ENCODE measurements around the gene PRKAG2.

PRKAG2 gene

GRCh38 chr7:151693140-151693539 lies 183.8 kb downstream of the PRKAG2 start:
- DNase-seq, result no peak
- in situ Hi-C loops (cut with HindIII; ENCODE audit: low pct_ligation_motif_present, low pct_unique_long_range_greater_than_20kb, low sequenced_read_pairs), result no loop called here

GRCh38 chr7:151692721-151693120 lies 184.2 kb downstream of the PRKAG2 start:
- in situ Hi-C loops (cut with HindIII; ENCODE audit: low pct_ligation_motif_present, low pct_unique_long_range_greater_than_20kb, low sequenced_read_pairs), result no loop called here
- DNase-seq, result no peak

GRCh38 chr7:151691449-151691848 lies 185.5 kb downstream of the PRKAG2 start:
- in situ Hi-C loops (cut with HindIII; ENCODE audit: low pct_ligation_motif_present, low pct_unique_long_range_greater_than_20kb, low sequenced_read_pairs), result no loop called here
- DNase-seq, result no peak

DNA sequence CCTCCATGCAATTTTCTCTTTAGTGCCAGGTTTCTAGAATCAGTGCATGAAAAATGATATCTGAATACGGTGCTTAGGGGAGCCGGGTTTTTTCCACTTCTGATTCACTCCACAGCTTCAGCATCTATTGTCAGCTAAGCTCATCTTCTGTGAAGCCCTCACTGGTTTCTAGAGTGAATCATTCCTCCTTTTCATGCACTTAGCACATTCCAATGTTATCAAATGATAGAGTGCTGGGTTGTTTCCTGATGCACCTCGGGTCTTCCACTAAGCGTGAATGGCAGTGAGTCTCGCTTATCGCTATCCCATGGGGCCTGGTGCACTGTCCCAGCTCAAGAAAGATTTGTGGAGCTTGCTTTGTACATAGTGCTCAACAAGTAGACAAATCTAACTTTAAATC lies 186.3 kb downstream of the PRKAG2 start:
- in situ Hi-C loops (cut with HindIII; ENCODE audit: low pct_ligation_motif_present, low pct_unique_long_range_greater_than_20kb, low sequenced_read_pairs), result no loop called here
- DNase-seq, result peak; percentile 88

DNA sequence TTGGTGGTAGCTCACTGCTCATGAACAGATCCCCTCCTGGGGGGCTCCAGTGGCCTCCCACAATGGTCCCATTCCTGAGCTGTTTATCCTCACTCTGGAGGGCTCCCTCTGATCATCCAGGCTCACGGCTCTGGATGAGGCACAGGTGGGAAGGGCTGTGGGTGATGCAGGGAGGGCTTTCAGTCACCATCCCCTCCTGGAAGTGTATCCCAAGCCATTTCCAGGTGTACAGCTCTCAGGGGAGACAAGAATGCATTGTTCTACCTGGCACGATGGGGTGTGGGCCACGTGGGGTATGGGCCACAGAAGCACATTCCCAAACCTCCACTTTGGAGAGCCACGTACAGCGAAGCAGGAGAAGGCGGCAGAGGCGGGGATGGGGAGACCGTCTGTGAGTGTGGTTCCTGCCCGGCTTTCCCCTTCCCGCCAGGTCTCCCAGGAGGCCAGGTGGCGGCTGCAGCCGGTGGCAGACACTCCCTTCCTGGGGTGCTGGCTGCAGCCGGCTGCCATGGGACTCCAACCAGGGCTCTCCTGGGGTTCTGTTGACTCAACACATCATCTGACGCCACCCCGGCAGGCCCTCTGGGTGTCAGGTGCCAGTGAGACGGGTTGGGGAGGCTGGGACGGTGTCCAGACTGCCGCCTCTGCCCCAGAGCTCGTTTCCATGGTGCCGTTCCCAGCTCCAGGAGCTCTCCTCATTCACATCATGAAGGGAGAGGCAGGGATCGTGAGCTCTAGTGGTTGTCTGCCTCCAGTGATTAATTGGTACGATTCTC lies 187.5 kb downstream of the PRKAG2 start:
- in situ Hi-C loops (cut with HindIII; ENCODE audit: low pct_ligation_motif_present, low pct_unique_long_range_greater_than_20kb, low sequenced_read_pairs), result no loop called here

DNA sequence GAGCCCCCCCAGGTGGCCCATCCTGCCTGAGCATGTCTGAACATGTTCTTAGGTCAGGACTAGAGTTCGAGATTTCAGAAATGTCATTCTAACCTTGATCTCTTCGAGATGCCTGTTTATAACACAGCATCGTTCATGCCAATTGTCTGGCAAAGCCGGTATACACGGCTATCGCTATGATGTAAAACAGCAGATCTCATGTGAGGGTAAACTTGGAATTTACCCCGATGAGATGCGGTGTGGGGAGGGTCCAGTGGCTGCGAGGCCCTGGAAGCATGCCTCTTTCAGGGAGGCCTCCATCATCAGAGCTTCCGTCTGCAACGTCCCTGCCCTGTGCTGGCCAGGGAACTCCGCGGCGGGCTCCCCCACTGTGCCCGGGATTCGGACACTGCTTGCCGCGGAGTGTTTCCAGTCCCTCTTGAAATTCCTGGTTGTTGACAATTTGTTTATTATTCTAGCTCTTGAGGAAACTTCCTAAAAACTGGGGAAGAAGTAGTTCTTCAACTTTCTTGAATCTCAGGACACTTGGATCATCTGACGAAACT lies 188.6 kb downstream of the PRKAG2 start:
- DNase-seq, result peak; percentile 26
- in situ Hi-C loops (cut with HindIII; ENCODE audit: low pct_ligation_motif_present, low pct_unique_long_range_greater_than_20kb, low sequenced_read_pairs), result no loop called here

More for the DNA sequence above, 187.5 kb downstream of the PRKAG2 start:
- DNase-seq, result peak; percentile 87

DNA sequence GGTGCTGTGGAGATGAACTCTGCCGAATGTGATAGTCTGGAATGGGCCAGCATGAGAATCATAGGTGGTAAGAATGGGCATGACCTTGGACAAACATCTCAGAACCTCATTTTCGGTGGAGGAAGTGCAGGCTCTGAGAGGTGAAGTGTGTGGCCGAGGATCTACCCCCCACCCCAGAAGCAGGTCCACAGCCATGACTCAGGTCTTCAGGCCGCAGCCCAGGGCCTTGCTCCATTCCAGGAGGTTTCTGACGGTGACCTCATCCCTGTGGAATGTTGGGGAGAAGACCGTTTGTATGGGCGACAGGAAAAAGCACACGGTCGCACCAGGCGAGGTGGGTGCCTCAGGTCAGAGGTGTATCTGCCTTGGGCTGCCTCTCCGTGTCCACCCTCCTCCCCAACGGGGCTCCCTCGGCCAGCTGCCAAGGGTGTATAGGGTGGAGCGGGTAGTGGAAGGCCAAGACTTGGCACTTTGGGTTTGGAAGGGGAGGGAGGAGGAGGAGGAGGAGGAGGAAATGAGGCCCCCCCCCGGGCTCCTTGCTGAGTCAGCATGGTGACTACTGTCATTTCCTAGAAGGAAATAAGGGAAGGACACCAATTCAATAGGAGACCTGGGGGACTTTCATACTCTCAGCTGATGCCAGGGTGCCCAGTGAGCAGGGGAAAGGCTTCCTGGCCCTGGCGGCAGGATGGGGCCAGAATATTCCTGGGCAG lies 189.2 kb downstream of the PRKAG2 start:
- in situ Hi-C loops (cut with HindIII; ENCODE audit: low pct_ligation_motif_present, low pct_unique_long_range_greater_than_20kb, low sequenced_read_pairs), result no loop called here
- peak; percentile 100 for DNase-seq

GRCh38 chr7:151686826-151687225 lies 190.1 kb downstream of the PRKAG2 start:
- DNase-seq, result no peak
- in situ Hi-C loops (cut with HindIII; ENCODE audit: low pct_ligation_motif_present, low pct_unique_long_range_greater_than_20kb, low sequenced_read_pairs), result no loop called here

- in situ Hi-C loops (cut with HindIII; ENCODE audit: low pct_ligation_motif_present, low pct_unique_long_range_greater_than_20kb, low sequenced_read_pairs), result no loop called here
- no peak for DNase-seq
These were observed 190.7 kb downstream of the PRKAG2 start for GRCh38 chr7:151686016-151686766.

DNA sequence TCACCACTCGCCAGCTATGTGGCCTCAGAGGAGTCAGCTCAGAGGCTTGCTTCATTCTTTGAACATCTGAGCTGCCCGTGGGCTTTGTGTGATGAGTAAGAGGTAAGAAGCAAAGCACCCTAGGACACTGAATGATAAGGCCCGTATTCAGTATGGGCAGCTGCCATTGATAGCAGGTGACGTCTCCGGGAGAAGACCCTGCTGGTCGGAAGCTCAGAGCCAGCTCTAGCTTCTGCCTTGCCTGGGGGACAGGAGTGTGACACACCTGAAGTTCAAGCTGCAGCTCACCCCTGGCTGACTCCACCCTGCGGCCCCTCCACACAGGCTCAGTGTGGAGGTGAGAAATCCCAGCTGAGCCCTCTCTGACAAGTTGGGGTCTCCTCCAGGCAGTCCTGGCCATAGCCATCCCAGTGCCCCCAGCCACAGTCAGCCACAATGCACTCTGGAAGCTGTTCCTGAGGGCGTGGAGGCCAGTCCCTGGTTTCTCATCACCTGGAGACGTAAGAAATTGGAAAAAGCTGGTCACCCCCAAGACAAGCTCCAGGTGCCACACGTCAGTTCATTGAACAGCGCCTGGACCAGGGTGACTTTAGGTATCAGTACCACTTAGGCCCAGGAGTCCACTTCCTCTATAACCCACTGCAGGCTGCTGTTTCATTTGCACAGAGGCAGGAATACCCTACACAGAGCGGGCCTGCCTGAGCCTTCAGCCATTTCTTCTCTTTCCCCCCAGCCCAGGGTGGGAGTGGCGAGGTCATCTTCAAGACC lies 192.3 kb downstream of the PRKAG2 start:
- in situ Hi-C loops (cut with HindIII; ENCODE audit: low pct_ligation_motif_present, low pct_unique_long_range_greater_than_20kb, low sequenced_read_pairs), result no loop called here
- no peak for DNase-seq

DNA sequence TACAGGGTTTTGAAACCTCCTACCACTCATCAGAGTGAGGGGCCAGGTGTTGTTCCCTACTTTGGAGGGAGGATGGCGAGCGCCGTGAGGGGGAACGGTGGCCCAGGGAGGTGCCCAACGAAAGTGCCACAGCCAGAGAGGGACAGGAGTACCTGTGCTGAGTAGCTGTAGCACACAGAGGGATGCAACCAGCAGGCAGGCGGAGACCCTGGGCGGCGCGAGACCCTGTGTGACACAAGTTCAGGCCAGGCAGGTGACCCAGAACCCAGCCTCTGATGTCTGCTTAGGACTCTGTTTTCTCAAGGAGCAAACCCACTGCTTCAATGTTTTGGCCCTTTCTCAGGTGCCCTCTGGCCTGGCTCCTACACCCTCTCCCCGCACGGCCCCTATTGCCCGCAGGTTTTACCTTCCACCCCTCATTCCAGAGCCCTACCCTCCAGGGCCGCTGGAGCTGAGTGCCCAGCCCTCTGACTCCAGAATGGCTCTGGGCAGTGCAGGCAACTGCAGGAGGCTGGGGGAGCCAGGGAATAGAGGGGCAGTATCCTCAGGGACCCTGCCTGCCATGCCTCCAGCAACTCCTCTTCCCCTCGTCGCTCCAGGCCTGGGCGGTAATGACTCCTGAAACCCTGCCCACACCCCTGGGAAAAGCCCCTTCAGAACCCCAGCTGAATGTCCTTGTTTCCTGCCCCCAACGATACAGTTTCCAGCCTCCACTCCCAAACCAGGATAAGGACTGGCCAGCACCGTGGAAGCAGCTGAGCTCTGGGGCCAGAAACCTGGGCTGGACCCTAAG lies 193.1 kb downstream of the PRKAG2 start:
- DNase-seq, result no peak
- in situ Hi-C loops (cut with HindIII; ENCODE audit: low pct_ligation_motif_present, low pct_unique_long_range_greater_than_20kb, low sequenced_read_pairs), result no loop called here

GRCh38 chr7:151682831-151683614 lies 193.9 kb downstream of the PRKAG2 start:
- in situ Hi-C loops (cut with HindIII; ENCODE audit: low pct_ligation_motif_present, low pct_unique_long_range_greater_than_20kb, low sequenced_read_pairs), result no loop called here
- no peak for DNase-seq

DNA sequence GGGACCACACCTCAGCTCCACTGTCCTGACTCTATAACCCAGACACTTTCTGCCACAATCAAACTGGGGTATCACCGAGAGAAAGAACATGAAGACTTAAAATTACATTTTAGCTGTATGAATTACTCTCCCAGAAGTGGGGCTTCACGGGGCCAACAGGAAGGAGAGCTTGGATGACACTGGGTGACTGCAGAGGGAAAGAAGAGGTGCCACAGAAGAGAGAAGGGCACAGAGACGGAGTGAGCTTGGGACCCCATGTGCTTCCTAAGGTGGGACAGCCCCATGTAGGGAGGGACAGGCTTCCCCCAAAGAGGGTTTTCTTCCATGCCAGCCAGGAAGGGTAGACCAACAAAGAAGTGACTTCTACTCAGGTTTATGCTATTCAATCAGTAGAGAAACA lies 195.2 kb downstream of the PRKAG2 start:
- no peak for DNase-seq
- in situ Hi-C loops (cut with HindIII; ENCODE audit: low pct_ligation_motif_present, low pct_unique_long_range_greater_than_20kb, low sequenced_read_pairs), result no loop called here

DNA sequence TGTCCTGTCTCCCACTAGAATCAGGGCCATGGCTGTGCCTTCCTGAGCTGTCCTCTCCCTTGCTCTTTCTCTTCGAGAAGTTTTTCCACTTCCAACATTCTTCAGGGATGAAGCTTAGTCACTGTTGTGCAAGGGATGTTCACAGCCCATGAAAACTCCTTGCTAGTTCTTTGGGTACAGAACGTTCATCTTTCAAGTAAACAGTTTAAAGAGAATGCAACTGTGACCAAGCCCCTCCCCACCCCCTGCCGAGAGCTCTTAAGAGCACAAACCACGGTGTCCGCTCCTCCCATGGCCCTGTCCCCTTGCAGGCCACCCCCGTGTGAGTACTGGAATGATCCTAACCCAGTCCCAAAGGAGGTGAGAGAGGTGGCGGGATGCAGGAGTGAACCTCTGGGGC lies 196.1 kb downstream of the PRKAG2 start:
- no peak for DNase-seq
- in situ Hi-C loops (cut with HindIII; ENCODE audit: low pct_ligation_motif_present, low pct_unique_long_range_greater_than_20kb, low sequenced_read_pairs), result no loop called here

GRCh38 chr7:151679881-151680612 lies 196.9 kb downstream of the PRKAG2 start:
- DNase-seq, result no peak
- in situ Hi-C loops (cut with HindIII; ENCODE audit: low pct_ligation_motif_present, low pct_unique_long_range_greater_than_20kb, low sequenced_read_pairs), result no loop called here

DNA sequence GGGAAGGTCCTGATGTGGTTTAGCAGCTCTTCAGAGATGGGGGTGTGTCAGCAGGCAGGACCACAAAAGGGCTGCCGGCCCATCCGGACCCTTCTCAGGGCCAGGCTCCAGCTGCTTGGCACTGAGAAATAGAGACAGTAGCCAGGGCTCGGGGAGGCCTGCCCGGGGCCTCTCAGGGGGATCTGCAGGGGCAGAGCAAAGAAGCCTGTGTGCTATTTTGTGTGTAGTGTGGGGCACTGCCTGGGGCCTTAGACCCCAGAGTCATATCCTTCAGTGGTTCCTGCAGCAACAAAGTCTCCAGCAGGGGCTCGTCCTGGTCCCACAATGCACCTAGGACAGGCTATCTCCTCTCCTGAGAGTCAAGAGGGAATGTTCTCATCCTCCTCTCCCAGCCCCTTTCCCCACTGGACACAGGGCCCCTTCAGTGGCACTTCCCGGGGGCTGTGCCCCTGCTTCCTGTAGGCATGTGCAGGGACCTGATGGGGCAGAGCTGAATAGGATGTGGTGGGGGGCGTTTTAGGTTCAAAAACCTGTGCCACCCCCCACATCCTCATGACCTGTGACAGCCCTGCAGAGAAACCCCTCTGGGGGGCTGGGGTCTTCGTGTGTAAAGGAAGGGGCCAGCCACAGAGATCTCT lies 197.7 kb downstream of the PRKAG2 start:
- no peak for DNase-seq
- in situ Hi-C loops (cut with HindIII; ENCODE audit: low pct_ligation_motif_present, low pct_unique_long_range_greater_than_20kb, low sequenced_read_pairs), result no loop called here
